Astrocyte (in vitro differentiated cells and primary cell): ENCODE data around the gene FAM234A. TPM values are rescaled to one million over a fixed set of nuclear protein-coding genes. Genes with fewer than 3 reads are reported as not detected.

ENCODE experiments used
- DNase-seq: peaks from one replicate; pipeline ENCODE4 v3.0.0-alpha.2; 2010; ENCODE audit warnings: low read depth
- FAIRE-seq: peaks from 2 replicates; lab custom pipeline; 2011; peaks lifted over from hg19 to GRCh38; lab: Jason Lieb, UNC
- H2AFZ ChIP-seq: 2 replicates; pipeline ENCODE4 v1.6.0; 2012; ENCODE audit warnings: low read depth, low read length, inconsistent platforms
- H3K27ac ChIP-seq: 2 replicates; pipeline ENCODE4 v1.5.1; 2011; ENCODE audit warnings: low read depth, low read length, inconsistent platforms
- H3K27me3 ChIP-seq: 2 replicates; pipeline ENCODE4 v1.6.0; 2011; ENCODE audit warnings: low read length, inconsistent platforms; ENCODE audit not compliant: insufficient read depth
- H3K36me3 ChIP-seq: 2 replicates; pipeline ENCODE4 v1.5.1; 2011; ENCODE audit warnings: low read length, inconsistent platforms; ENCODE audit not compliant: insufficient read depth
- H3K4me1 ChIP-seq: 2 replicates; pipeline ENCODE4 v1.5.1; 2011; ENCODE audit warnings: low read length, inconsistent platforms; ENCODE audit not compliant: insufficient read depth
- H3K4me2 ChIP-seq: 2 replicates; pipeline ENCODE4 v1.6.0; 2012; ENCODE audit warnings: low read length, inconsistent platforms
- H3K4me3 ChIP-seq: 2 replicates; pipeline ENCODE4 v1.5.1; 2011; ENCODE audit warnings: low read depth, mild to moderate bottlenecking, low read length, inconsistent platforms; ENCODE audit not compliant: insufficient read depth
- H3K79me2 ChIP-seq: 2 replicates; pipeline ENCODE4 v1.6.0; 2012; ENCODE audit warnings: mild to moderate bottlenecking, low read length, inconsistent platforms; ENCODE audit not compliant: insufficient read depth
- H3K9ac ChIP-seq: 2 replicates; pipeline ENCODE4 v1.6.0; 2012; ENCODE audit warnings: mild to moderate bottlenecking, low read length, inconsistent platforms
- H3K9me3 ChIP-seq: 2 replicates; pipeline ENCODE4 v1.5.1; 2012; ENCODE audit warnings: low read depth, mild to moderate bottlenecking, low read length, inconsistent platforms; ENCODE audit not compliant: insufficient read depth
- H4K20me1 ChIP-seq: 2 replicates; pipeline ENCODE4 v1.6.0; 2012; ENCODE audit warnings: low read length, inconsistent platforms; ENCODE audit not compliant: insufficient read depth
- H3K27ac Mint-ChIP-seq: one replicate; pipeline ENCODE4 v1.8.0; 2021; ENCODE audit warnings: mild to moderate bottlenecking, mixed read lengths; ENCODE audit not compliant: unreplicated experiment
- H3K27me3 Mint-ChIP-seq: one replicate; pipeline ENCODE4 v1.8.0; 2021; ENCODE audit warnings: low read depth, mixed read lengths; ENCODE audit not compliant: unreplicated experiment
- H3K36me3 Mint-ChIP-seq: one replicate; pipeline ENCODE4 v1.8.0; 2021; ENCODE audit warnings: low read depth, mixed read lengths; ENCODE audit not compliant: unreplicated experiment
- H3K4me1 Mint-ChIP-seq: one replicate; pipeline ENCODE4 v1.8.0; 2021; ENCODE audit warnings: low read depth, mixed read lengths; ENCODE audit not compliant: unreplicated experiment
- H3K4me3 Mint-ChIP-seq: one replicate; pipeline ENCODE4 v1.8.0; 2021; ENCODE audit warnings: mild to moderate bottlenecking, moderate library complexity, mixed read lengths; ENCODE audit not compliant: unreplicated experiment
- H3K9me3 Mint-ChIP-seq: one replicate; pipeline ENCODE4 v1.8.0; 2021; ENCODE audit warnings: mild to moderate bottlenecking, mixed read lengths; ENCODE audit not compliant: unreplicated experiment
- EZH2 ChIP-seq: IDR thresholded peaks from 2 replicates; pipeline ENCODE4 v1.6.1; 2012; ENCODE audit warnings: mild to moderate bottlenecking, low read length, inconsistent platforms; ENCODE audit not compliant: insufficient read depth
- total RNA-seq: library from RNA; stranded (reverse); gene quantifications from 2 replicates; pipeline ENCODE4 v1.2.1, GENCODE V29; 2021
- TF ChIP-seq, protein P1 (sequence below): IDR thresholded peaks from 2 replicates; pipeline ENCODE4 v1.5.1; 2011; ENCODE audit warnings: low read depth, mild to moderate bottlenecking, inconsistent platforms, low read length, moderate library complexity; ENCODE audit not compliant: insufficient read depth

Gene FAM234A
- total RNA-seq, 1 donor from 2014 or later: 70.8 TPM

DNA sequence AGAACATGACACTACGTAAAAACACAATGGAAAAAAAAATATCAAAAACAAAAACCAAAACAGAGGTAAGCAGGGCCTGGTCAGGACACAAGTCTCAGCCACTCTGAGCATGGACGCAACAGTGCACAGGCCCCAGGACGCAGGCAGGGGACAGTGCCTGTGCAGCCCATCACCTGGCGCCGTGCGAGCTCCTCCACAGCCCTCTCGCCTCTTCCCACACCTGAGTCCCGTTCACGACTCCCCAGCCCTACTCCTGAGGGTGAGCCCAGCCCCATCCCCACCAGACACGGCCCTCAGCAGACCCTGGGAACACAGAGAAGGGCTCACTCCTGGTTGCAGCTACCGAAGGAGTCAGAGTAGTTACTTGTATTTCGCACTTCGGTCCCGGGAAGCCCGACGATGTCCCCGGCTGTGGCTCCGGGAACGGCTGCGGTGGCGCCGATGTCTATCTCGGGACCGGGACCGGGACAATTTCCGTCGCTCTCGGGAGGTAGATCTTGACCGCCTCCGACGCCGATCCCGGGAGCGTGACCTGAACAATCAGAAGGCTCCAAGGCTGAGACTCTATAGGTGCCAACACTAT lies 44.9 kb upstream of the FAM234A start:
- H2AFZ ChIP-seq: no peak overlapping the region
- no peak overlapping the region for H3K4me3 ChIP-seq
- no peaks in the 10 kb centered on the region for H3K4me1 ChIP-seq
- H3K27me3 ChIP-seq: no peaks in the 10 kb centered on the region
- Mint-ChIP-seq H3K9me3 (no peaks in the 10 kb centered on the region), H3K4me1 (peaks cover 9% of the 10 kb centered on the region), H3K4me3 (no peak overlapping the region), H3K27ac (no peak overlapping the region), H3K27me3 (no peaks in the 10 kb centered on the region), H3K36me3 (peaks cover 31% of the 10 kb centered on the region)
- peaks cover 6% of the 10 kb centered on the region for H3K79me2 ChIP-seq
- H3K27ac ChIP-seq: no peak overlapping the region
- H3K9me3 ChIP-seq: no peaks in the 10 kb centered on the region
- no peak overlapping the region for H3K9ac ChIP-seq
- no peak for FAIRE-seq
- peaks cover 73% of the 10 kb centered on the region for H4K20me1 ChIP-seq
- no peak for DNase-seq
- peaks cover 37% of the 10 kb centered on the region for H3K36me3 ChIP-seq
- TF ChIP-seq, protein P1, sequence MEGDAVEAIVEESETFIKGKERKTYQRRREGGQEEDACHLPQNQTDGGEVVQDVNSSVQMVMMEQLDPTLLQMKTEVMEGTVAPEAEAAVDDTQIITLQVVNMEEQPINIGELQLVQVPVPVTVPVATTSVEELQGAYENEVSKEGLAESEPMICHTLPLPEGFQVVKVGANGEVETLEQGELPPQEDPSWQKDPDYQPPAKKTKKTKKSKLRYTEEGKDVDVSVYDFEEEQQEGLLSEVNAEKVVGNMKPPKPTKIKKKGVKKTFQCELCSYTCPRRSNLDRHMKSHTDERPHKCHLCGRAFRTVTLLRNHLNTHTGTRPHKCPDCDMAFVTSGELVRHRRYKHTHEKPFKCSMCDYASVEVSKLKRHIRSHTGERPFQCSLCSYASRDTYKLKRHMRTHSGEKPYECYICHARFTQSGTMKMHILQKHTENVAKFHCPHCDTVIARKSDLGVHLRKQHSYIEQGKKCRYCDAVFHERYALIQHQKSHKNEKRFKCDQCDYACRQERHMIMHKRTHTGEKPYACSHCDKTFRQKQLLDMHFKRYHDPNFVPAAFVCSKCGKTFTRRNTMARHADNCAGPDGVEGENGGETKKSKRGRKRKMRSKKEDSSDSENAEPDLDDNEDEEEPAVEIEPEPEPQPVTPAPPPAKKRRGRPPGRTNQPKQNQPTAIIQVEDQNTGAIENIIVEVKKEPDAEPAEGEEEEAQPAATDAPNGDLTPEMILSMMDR: no peak
- H3K4me2 ChIP-seq: no peak overlapping the region

DNA sequence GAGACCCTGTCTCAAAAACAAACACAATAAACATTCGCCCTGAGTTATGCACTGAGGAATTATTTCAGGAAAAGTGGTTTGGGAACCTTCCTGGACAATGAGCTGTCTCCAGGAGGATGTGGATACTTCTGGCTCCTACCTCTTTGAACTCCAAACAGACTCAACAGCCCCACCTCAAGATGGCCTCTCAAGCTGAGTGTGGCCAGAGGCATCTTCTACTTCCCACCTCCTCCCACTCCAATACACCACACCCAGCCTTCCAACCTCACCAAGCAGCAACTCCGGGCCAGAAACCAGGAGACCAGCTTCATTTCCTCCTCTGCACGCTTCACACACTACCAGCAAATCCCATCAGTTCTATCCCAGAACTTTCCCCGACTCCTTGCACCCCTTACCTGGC lies 42.8 kb upstream of the FAM234A start:
- DNase-seq: peak; percentile 16
- no peak overlapping the region for H3K4me3 ChIP-seq
- TF ChIP-seq, protein P1: no peak
- TF ChIP-seq EZH2: no peak
- H3K9me3 Mint-ChIP-seq: no peaks in the 10 kb centered on the region
- peaks cover 31% of the 10 kb centered on the region for H3K36me3 Mint-ChIP-seq
- H4K20me1 ChIP-seq: peaks cover 75% of the 10 kb centered on the region
- H3K27me3 ChIP-seq: no peaks in the 10 kb centered on the region
- peak overlapping the region; percentile 38 for H3K27ac Mint-ChIP-seq
- peak overlapping the region; percentile 14 for H3K9ac ChIP-seq
- H3K27me3 Mint-ChIP-seq: no peaks in the 10 kb centered on the region
- peaks cover 9% of the 10 kb centered on the region for H3K4me1 Mint-ChIP-seq
- H3K9me3 ChIP-seq: no peaks in the 10 kb centered on the region
- FAIRE-seq: no peak
- no peaks in the 10 kb centered on the region for H3K4me1 ChIP-seq
- H3K4me2 ChIP-seq: peak overlapping the region; percentile 4
- peaks cover 15% of the 10 kb centered on the region for H3K79me2 ChIP-seq
- H3K4me3 Mint-ChIP-seq: no peak overlapping the region
- H3K36me3 ChIP-seq: peaks cover 47% of the 10 kb centered on the region
- no peak overlapping the region for H2AFZ ChIP-seq
- no peak overlapping the region for H3K27ac ChIP-seq

DNA sequence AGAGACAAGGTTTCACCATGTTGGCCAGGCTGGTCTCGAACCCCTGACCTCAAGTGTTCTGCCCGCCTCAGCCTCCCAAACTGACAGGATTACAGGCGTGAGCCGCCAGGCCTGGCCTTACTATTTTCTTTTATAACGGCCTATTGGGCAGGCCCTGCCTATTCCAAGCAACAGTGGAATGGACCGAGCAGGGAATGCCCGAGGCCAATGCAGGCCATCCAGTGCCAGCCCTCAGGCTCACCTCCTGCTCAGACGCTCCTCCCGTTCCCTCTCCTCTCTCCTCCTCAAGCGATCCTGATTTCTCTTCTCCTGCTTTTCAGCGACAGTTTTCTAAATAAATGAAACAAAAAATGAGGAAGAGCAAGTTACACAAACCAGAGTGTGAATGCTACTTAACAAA lies 41.9 kb upstream of the FAM234A start:
- Histone ChIP-seq H3K36me3 (peaks cover 44% of the 10 kb centered on the region), H3K27ac (no peak overlapping the region), H3K4me2 (no peak overlapping the region), H3K4me3 (no peak overlapping the region), H4K20me1 (peaks cover 72% of the 10 kb centered on the region), H2AFZ (no peak overlapping the region), H3K79me2 (peaks cover 18% of the 10 kb centered on the region), H3K9ac (no peak overlapping the region), H3K4me1 (no peaks in the 10 kb centered on the region), H3K27me3 (no peaks in the 10 kb centered on the region), H3K9me3 (no peaks in the 10 kb centered on the region)
- DNase-seq (no peak), FAIRE-seq (no peak)
- no peaks in the 10 kb centered on the region for H3K9me3 Mint-ChIP-seq
- no peak overlapping the region for H3K4me3 Mint-ChIP-seq
- no peak overlapping the region for H3K27ac Mint-ChIP-seq
- H3K27me3 Mint-ChIP-seq: no peaks in the 10 kb centered on the region
- TF ChIP-seq, protein P1: no peak
- no peak for TF ChIP-seq EZH2
- peaks cover 9% of the 10 kb centered on the region for H3K4me1 Mint-ChIP-seq
- H3K36me3 Mint-ChIP-seq: peaks cover 31% of the 10 kb centered on the region
